WTC11 (cell line): ENCODE results near the gene ERBB4. TPM values are rescaled to one million over a fixed set of nuclear protein-coding genes. Genes with fewer than 3 reads are reported as not detected.

Experiments used
- ATAC-seq: fragments of 200-7000 bp; cut with Tn5 transposase; 2 replicates; pipeline ENCODE4 v1.10.0; 2021; ENCODE audit warnings: mild to moderate bottlenecking, moderate library complexity
- CTCF ChIA-PET: fragments of 300-600 bp; sonication (Branson Sonifier 250); formaldehyde crosslinking; loops from one replicate; lab custom pipeline; 2021; ENCODE audit warnings: antibody characterized with exemption; lab: Charles Lee
- POLR2A ChIA-PET: fragments of 350-600 bp; sonication (Branson Sonifier 250); formaldehyde crosslinking; loops from one replicate; lab custom pipeline; 2021; ENCODE audit warnings: antibody characterized with exemption; lab: Charles Lee
- DNase-seq: peaks from one replicate; pipeline ENCODE4 v3.0.0; 2021; ENCODE audit warnings: low spot score
- H3K27ac Mint-ChIP-seq: 2 replicates; pipeline ENCODE4 v1.8.0; 2021; ENCODE audit warnings: mixed read lengths
- H3K27me3 Mint-ChIP-seq: 2 replicates; pipeline ENCODE4 v1.8.0; 2021; ENCODE audit warnings: low read depth, mild to moderate bottlenecking, moderate library complexity, mixed read lengths
- H3K36me3 Mint-ChIP-seq: 2 replicates; pipeline ENCODE4 v1.8.0; 2021; ENCODE audit warnings: mixed read lengths
- H3K4me1 Mint-ChIP-seq: 2 replicates; pipeline ENCODE4 v1.8.0; 2022; ENCODE audit warnings: mixed read lengths
- H3K4me3 Mint-ChIP-seq: 2 replicates; pipeline ENCODE4 v1.8.0; 2021; ENCODE audit warnings: mild to moderate bottlenecking, moderate library complexity, mixed read lengths
- H3K9me3 Mint-ChIP-seq: 2 replicates; pipeline ENCODE4 v1.8.0; 2021; ENCODE audit warnings: mixed read lengths
- AR ChIP-seq: fragments of 250-450 bp; sonication (Bioruptor Pico); IDR thresholded peaks from 2 replicates; pipeline ENCODE4 v1.9.0; 2021; ENCODE audit warnings: mild to moderate bottlenecking
- CBFB ChIP-seq: sonication (generic); formaldehyde crosslinking; IDR thresholded peaks from 2 replicates; pipeline ENCODE4 v1.8.1; 2022; ENCODE audit warnings: mild to moderate bottlenecking, low read depth, missing genetic modification reagents
- EMX1 ChIP-seq: fragments of 250-450 bp; sonication (Bioruptor Pico); IDR thresholded peaks from 2 replicates; pipeline ENCODE4 v1.8.0; 2021; ENCODE audit warnings: mild to moderate bottlenecking
- ERG ChIP-seq: fragments of 250-450 bp; sonication (Bioruptor Pico); IDR thresholded peaks from 2 replicates; pipeline ENCODE4 v1.8.0; 2021; ENCODE audit warnings: mild to moderate bottlenecking
- FOXJ3 ChIP-seq: sonication (generic); formaldehyde crosslinking; IDR thresholded peaks from 2 replicates; pipeline ENCODE4 v1.9.0; 2021; ENCODE audit warnings: missing genetic modification reagents, mild to moderate bottlenecking, borderline replicate concordance
- GABPB1 ChIP-seq: sonication (generic); formaldehyde crosslinking; IDR thresholded peaks from 2 replicates; pipeline ENCODE4 v1.8.1; 2023; ENCODE audit warnings: mild to moderate bottlenecking, missing genetic modification reagents
- IRF2 ChIP-seq: sonication (generic); formaldehyde crosslinking; IDR thresholded peaks from 2 replicates; pipeline ENCODE4 v1.8.0; 2022; ENCODE audit warnings: low read depth, missing genetic modification reagents, borderline replicate concordance
- JAZF1 ChIP-seq: fragments of 250-450 bp; sonication (Bioruptor Pico); IDR thresholded peaks from 2 replicates; pipeline ENCODE4 v1.9.0; 2021; ENCODE audit warnings: moderate library complexity, mild to moderate bottlenecking, inconsistent platforms
- MYBL2 ChIP-seq: sonication (generic); formaldehyde crosslinking; IDR thresholded peaks from 2 replicates; pipeline ENCODE4 v1.8.1; 2023; ENCODE audit warnings: mild to moderate bottlenecking, moderate library complexity, missing genetic modification reagents
- NFE2L1 ChIP-seq: sonication (generic); formaldehyde crosslinking; IDR thresholded peaks from 2 replicates; pipeline ENCODE4 v1.8.1; 2023; ENCODE audit warnings: missing genetic modification reagents
- NFYB ChIP-seq: sonication (generic); formaldehyde crosslinking; conservative IDR thresholded peaks from 2 replicates; pipeline ENCODE4 v1.8.0; 2022; ENCODE audit warnings: low read depth, missing genetic modification reagents
- SOX15 ChIP-seq: fragments of 250-450 bp; sonication (Bioruptor Pico); IDR thresholded peaks from 2 replicates; pipeline ENCODE4 v1.9.0; 2021; ENCODE audit warnings: mild to moderate bottlenecking
- TEAD4 ChIP-seq: sonication (generic); formaldehyde crosslinking; IDR thresholded peaks from 2 replicates; pipeline ENCODE4 v1.8.0; 2022; ENCODE audit warnings: mild to moderate bottlenecking, missing genetic modification reagents
- USF2 ChIP-seq: sonication (generic); formaldehyde crosslinking; IDR thresholded peaks from 2 replicates; pipeline ENCODE4 v1.8.1; 2023; ENCODE audit warnings: mild to moderate bottlenecking, missing genetic modification reagents, moderate library complexity
- ZBTB43 ChIP-seq: sonication (generic); formaldehyde crosslinking; IDR thresholded peaks from 2 replicates; pipeline ENCODE4 v1.8.1; 2023; ENCODE audit warnings: mild to moderate bottlenecking, missing genetic modification reagents
- ZNF121 ChIP-seq: sonication (generic); formaldehyde crosslinking; IDR thresholded peaks from 2 replicates; pipeline ENCODE4 v1.8.0; 2023; ENCODE audit warnings: missing genetic modification reagents
- ZNF281 ChIP-seq: sonication (generic); formaldehyde crosslinking; IDR thresholded peaks from 2 replicates; pipeline ENCODE4 v1.8.0; 2023; ENCODE audit warnings: mild to moderate bottlenecking, missing genetic modification reagents
- ZNF671 ChIP-seq: fragments of 250-450 bp; sonication (Bioruptor Pico); IDR thresholded peaks from 2 replicates; pipeline ENCODE4 v1.8.0; 2021; ENCODE audit warnings: mild to moderate bottlenecking
- total RNA-seq: library from RNA; stranded (reverse); gene quantifications from 3 replicates; pipeline ENCODE4 v1.2.3, GENCODE V29; 2021

ERBB4 gene
- total RNA-seq, 1 experiment from 2014 or later = 1.6 TPM

- no peak for TF ChIP-seq IRF2 (CRISPR knock-in tag)
- TF ChIP-seq EMX1 = no peak
- TF ChIP-seq GABPB1 = no peak
- TF ChIP-seq MYBL2 (CRISPR knock-in tag) = no peak
- no peak for TF ChIP-seq SOX15 (CRISPR knock-in tag)
- TF ChIP-seq ERG (CRISPR knock-in tag) = no peak
- no peak for TF ChIP-seq ZBTB43 (CRISPR knock-in tag)
- TF ChIP-seq ZNF671 (CRISPR knock-in tag) = no peak
- no peak for TF ChIP-seq CBFB
- no peak for TF ChIP-seq NFYB (CRISPR knock-in tag)
- no peaks in the 10 kb centered on the region for H3K27me3 Mint-ChIP-seq
- ChIA-PET POLR2A (no interaction called here), CTCF (interaction anchor here (1.2 kb wide), 1 partner anchor 32 kb away, joined by 4 read pairs; no protein-coding TSS in a partner anchor)
- H3K27ac Mint-ChIP-seq = no peak overlapping the region
- H3K9me3 Mint-ChIP-seq = no peaks in the 10 kb centered on the region
- no peak for DNase-seq
- H3K4me3 Mint-ChIP-seq = no peak overlapping the region
- no peak for ATAC-seq
- peaks cover 16% of the 10 kb centered on the region for H3K4me1 Mint-ChIP-seq
- no peaks in the 10 kb centered on the region for H3K36me3 Mint-ChIP-seq
These were observed 501.5 kb downstream of the ERBB4 start for GRCh38 chr2:212037062-212037461.

GRCh38 chr2:212034841-212035585 is 503.6 kb downstream of the ERBB4 start:
- H3K36me3 Mint-ChIP-seq = no peaks in the 10 kb centered on the region
- H3K9me3 Mint-ChIP-seq = no peaks in the 10 kb centered on the region
- ATAC-seq (no peak), DNase-seq (no peak)
- no peak overlapping the region for H3K4me3 Mint-ChIP-seq
- H3K27ac Mint-ChIP-seq = no peak overlapping the region
- H3K27me3 Mint-ChIP-seq = no peaks in the 10 kb centered on the region
- peaks cover 13% of the 10 kb centered on the region for H3K4me1 Mint-ChIP-seq
- POLR2A ChIA-PET = no interaction called here
- CTCF ChIA-PET = no interaction called here
- no peak for TF ChIP-seq JAZF1 (CRISPR knock-in tag)
- no peak for TF ChIP-seq EMX1
- TF ChIP-seq NFE2L1 (CRISPR knock-in tag) = no peak
- TF ChIP-seq AR (CRISPR knock-in tag) = no peak
- no peak for TF ChIP-seq ZNF121 (CRISPR knock-in tag)
- TF ChIP-seq FOXJ3 (CRISPR knock-in tag) = no peak
- no peak for TF ChIP-seq USF2 (CRISPR knock-in tag)
- TF ChIP-seq MYBL2 (CRISPR knock-in tag) = no peak

- Mint-ChIP-seq H3K4me3 (no peak overlapping the region), H3K36me3 (no peaks in the 10 kb centered on the region), H3K27ac (no peak overlapping the region), H3K4me1 (peaks cover 13% of the 10 kb centered on the region), H3K9me3 (no peaks in the 10 kb centered on the region), H3K27me3 (no peaks in the 10 kb centered on the region)
- POLR2A ChIA-PET = no interaction called here
- ATAC-seq = no peak
- CTCF ChIA-PET = no interaction called here
- TF ChIP-seq ERG (CRISPR knock-in tag) (no peak), ZNF671 (CRISPR knock-in tag) (no peak), AR (CRISPR knock-in tag) (no peak), ZNF281 (CRISPR knock-in tag) (no peak), TEAD4 (CRISPR knock-in tag) (no peak)
- DNase-seq = no peak
These were observed 504.7 kb downstream of the ERBB4 start for GRCh38 chr2:212033888-212034287.
